Measurements from ENCODE around the gene ENOX1.

Gene ENOX1

GRCh38 chr13:43664700-43665191 is 122.0 kb downstream of the ENOX1 start:
- DNase-seq, result no peak

- DNase-seq, result no peak
Measured at GRCh38 chr13:43663474-43664090, 123.2 kb downstream of the ENOX1 start.

- no peak for DNase-seq
Measured at GRCh38 chr13:43662976-43663375, 123.8 kb downstream of the ENOX1 start.

GRCh38 chr13:43661161-43661830 is 125.5 kb downstream of the ENOX1 start:
- no peak for DNase-seq

- DNase-seq, result no peak
Measured at GRCh38 chr13:43657485-43657884, 129.3 kb downstream of the ENOX1 start.

- DNase-seq, result no peak
Measured at GRCh38 chr13:43653980-43654379, 132.8 kb downstream of the ENOX1 start.

- no peak for DNase-seq
Measured at GRCh38 chr13:43653395-43653794, 133.4 kb downstream of the ENOX1 start.

GRCh38 chr13:43652760-43653159 is 134.0 kb downstream of the ENOX1 start:
- DNase-seq, result no peak

GRCh38 chr13:43650882-43651281 is 135.9 kb downstream of the ENOX1 start:
- no peak for DNase-seq

GRCh38 chr13:43648733-43649132 is 138.0 kb downstream of the ENOX1 start:
- no peak for DNase-seq

- DNase-seq, result no peak
Measured at GRCh38 chr13:43647471-43647870, 139.3 kb downstream of the ENOX1 start.

- DNase-seq, result no peak
Measured at GRCh38 chr13:43640476-43640875, 146.3 kb downstream of the ENOX1 start.

GRCh38 chr13:43631106-43631505 is 155.7 kb downstream of the ENOX1 start:
- no peak for DNase-seq

- no peak for DNase-seq
Measured at GRCh38 chr13:43629691-43630480, 156.9 kb downstream of the ENOX1 start.

GRCh38 chr13:43626994-43627393 is 159.8 kb downstream of the ENOX1 start:
- DNase-seq, result no peak

GRCh38 chr13:43614063-43614462 is 172.7 kb downstream of the ENOX1 start:
- no peak for DNase-seq

GRCh38 chr13:43611281-43612273 is 175.2 kb downstream of the ENOX1 start:
- no peak for DNase-seq

- no peak for DNase-seq
Measured at GRCh38 chr13:43608400-43609137, 178.2 kb downstream of the ENOX1 start.

GRCh38 chr13:43597599-43597945 is 189.2 kb downstream of the ENOX1 start:
- DNase-seq, result no peak

- DNase-seq, result no peak
Measured at GRCh38 chr13:43596924-43597598, 189.7 kb downstream of the ENOX1 start.

- DNase-seq, result no peak
Measured at GRCh38 chr13:43596006-43596405, 190.8 kb downstream of the ENOX1 start.

All from activated T-cell treated with anti-CD3 and anti-CD28 coated beads for 4 hours (primary cell).